ENCODE results near the gene UACA. TPM values are rescaled to one million over a fixed set of nuclear protein-coding genes. Genes with fewer than 3 reads are reported as not detected.

UACA gene
- total and polyA plus RNA-seq, 2 experiments from 2014 or later, result 21.5 to 35.8 TPM

DNA sequence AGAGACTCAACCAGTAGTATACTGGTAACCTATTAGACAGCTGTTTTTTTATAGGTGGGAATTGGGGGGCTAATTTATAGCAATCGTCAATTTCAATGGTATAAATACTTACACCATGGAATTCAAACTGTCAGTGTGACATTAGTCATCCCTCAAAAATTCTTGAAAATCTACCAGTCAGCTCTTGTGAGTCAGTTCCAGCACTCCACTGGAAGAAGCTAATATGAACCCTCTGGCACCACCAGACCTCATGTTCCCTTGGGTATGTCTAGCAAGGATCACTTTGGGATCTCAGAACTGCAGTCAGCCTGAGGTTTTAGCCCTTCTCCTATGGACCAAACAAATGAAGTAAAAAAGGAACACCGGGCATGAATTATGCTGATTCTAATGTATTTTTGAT, 11.8 kb upstream of the UACA start:
- Histone ChIP-seq H3K27me3 (ENCODE audit: insufficient read depth) (no peaks in the 10 kb centered on the region), H4K20me1 (replicated peaks; ENCODE audit: insufficient read depth) (no peaks in the 10 kb centered on the region), H3K4me1 (ENCODE audit: insufficient read depth) (no peaks in the 10 kb centered on the region), H3K79me2 (replicated peaks; ENCODE audit: insufficient read depth) (no peaks in the 10 kb centered on the region), H3K27ac (ENCODE audit: low read depth) (no peak overlapping the region), H3K36me3 (ENCODE audit: insufficient read depth) (no peaks in the 10 kb centered on the region), H3F3A (replicated peaks; ENCODE audit: low read depth) (no peaks in the 10 kb centered on the region), H3K4me2 (no peak overlapping the region), H3K9me2 (ENCODE audit: insufficient read depth) (no peaks in the 10 kb centered on the region), H2AFZ (no peak overlapping the region), H3K4me3 (no peak overlapping the region)
- Mint-ChIP-seq H3K4me3 (no peak overlapping the region), H3K27me3 (ENCODE audit: insufficient read depth, low read depth, poor library complexity) (peaks cover 1% of the 10 kb centered on the region), H3K9me3 (no peaks in the 10 kb centered on the region), H3K36me3 (ENCODE audit: low read depth) (no peaks in the 10 kb centered on the region), H3K4me1 (no peaks in the 10 kb centered on the region), H3K27ac (no peak overlapping the region)
- TF ChIP-seq EZH2phosphoT487 (IDR thresholded peaks at IDR 0.05; ENCODE audit: unreplicated experiment) (no peak), JUNB (IDR thresholded peaks at IDR 0.05; ENCODE audit: unreplicated experiment) (no peak), EZH2 (IDR thresholded peaks at IDR 0.05; ENCODE audit: low read depth, unreplicated experiment) (no peak), ZNF331 (CRISPR knock-in tag; IDR thresholded peaks at IDR 0.05; ENCODE audit: low read depth) (no peak), CREB1 (CRISPR knock-in tag; IDR thresholded peaks at IDR 0.05; ENCODE audit: low read depth) (no peak), REST (IDR thresholded peaks at IDR 0.05; ENCODE audit: unreplicated experiment) (no peak), ZNF114 (CRISPR knock-in tag; IDR thresholded peaks at IDR 0.05) (no peak), NANOG (IDR thresholded peaks at IDR 0.05; ENCODE audit: borderline replicate concordance) (no peak), POLR2AphosphoS5 (IDR thresholded peaks at IDR 0.05; ENCODE audit: low read depth) (no peak), STAT1 (IDR thresholded peaks at IDR 0.05; ENCODE audit: unreplicated experiment) (no peak)
- TF ChIP-seq, protein P1, sequence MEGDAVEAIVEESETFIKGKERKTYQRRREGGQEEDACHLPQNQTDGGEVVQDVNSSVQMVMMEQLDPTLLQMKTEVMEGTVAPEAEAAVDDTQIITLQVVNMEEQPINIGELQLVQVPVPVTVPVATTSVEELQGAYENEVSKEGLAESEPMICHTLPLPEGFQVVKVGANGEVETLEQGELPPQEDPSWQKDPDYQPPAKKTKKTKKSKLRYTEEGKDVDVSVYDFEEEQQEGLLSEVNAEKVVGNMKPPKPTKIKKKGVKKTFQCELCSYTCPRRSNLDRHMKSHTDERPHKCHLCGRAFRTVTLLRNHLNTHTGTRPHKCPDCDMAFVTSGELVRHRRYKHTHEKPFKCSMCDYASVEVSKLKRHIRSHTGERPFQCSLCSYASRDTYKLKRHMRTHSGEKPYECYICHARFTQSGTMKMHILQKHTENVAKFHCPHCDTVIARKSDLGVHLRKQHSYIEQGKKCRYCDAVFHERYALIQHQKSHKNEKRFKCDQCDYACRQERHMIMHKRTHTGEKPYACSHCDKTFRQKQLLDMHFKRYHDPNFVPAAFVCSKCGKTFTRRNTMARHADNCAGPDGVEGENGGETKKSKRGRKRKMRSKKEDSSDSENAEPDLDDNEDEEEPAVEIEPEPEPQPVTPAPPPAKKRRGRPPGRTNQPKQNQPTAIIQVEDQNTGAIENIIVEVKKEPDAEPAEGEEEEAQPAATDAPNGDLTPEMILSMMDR (conservative IDR thresholded peaks at IDR 0.05; ENCODE audit: low read depth in 2 of 2), result no peak
- TF ChIP-seq, protein P2, sequence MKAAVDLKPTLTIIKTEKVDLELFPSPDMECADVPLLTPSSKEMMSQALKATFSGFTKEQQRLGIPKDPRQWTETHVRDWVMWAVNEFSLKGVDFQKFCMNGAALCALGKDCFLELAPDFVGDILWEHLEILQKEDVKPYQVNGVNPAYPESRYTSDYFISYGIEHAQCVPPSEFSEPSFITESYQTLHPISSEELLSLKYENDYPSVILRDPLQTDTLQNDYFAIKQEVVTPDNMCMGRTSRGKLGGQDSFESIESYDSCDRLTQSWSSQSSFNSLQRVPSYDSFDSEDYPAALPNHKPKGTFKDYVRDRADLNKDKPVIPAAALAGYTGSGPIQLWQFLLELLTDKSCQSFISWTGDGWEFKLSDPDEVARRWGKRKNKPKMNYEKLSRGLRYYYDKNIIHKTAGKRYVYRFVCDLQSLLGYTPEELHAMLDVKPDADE (IDR thresholded peaks at IDR 0.05), result no peak
- TF ChIP-seq, protein P3, sequence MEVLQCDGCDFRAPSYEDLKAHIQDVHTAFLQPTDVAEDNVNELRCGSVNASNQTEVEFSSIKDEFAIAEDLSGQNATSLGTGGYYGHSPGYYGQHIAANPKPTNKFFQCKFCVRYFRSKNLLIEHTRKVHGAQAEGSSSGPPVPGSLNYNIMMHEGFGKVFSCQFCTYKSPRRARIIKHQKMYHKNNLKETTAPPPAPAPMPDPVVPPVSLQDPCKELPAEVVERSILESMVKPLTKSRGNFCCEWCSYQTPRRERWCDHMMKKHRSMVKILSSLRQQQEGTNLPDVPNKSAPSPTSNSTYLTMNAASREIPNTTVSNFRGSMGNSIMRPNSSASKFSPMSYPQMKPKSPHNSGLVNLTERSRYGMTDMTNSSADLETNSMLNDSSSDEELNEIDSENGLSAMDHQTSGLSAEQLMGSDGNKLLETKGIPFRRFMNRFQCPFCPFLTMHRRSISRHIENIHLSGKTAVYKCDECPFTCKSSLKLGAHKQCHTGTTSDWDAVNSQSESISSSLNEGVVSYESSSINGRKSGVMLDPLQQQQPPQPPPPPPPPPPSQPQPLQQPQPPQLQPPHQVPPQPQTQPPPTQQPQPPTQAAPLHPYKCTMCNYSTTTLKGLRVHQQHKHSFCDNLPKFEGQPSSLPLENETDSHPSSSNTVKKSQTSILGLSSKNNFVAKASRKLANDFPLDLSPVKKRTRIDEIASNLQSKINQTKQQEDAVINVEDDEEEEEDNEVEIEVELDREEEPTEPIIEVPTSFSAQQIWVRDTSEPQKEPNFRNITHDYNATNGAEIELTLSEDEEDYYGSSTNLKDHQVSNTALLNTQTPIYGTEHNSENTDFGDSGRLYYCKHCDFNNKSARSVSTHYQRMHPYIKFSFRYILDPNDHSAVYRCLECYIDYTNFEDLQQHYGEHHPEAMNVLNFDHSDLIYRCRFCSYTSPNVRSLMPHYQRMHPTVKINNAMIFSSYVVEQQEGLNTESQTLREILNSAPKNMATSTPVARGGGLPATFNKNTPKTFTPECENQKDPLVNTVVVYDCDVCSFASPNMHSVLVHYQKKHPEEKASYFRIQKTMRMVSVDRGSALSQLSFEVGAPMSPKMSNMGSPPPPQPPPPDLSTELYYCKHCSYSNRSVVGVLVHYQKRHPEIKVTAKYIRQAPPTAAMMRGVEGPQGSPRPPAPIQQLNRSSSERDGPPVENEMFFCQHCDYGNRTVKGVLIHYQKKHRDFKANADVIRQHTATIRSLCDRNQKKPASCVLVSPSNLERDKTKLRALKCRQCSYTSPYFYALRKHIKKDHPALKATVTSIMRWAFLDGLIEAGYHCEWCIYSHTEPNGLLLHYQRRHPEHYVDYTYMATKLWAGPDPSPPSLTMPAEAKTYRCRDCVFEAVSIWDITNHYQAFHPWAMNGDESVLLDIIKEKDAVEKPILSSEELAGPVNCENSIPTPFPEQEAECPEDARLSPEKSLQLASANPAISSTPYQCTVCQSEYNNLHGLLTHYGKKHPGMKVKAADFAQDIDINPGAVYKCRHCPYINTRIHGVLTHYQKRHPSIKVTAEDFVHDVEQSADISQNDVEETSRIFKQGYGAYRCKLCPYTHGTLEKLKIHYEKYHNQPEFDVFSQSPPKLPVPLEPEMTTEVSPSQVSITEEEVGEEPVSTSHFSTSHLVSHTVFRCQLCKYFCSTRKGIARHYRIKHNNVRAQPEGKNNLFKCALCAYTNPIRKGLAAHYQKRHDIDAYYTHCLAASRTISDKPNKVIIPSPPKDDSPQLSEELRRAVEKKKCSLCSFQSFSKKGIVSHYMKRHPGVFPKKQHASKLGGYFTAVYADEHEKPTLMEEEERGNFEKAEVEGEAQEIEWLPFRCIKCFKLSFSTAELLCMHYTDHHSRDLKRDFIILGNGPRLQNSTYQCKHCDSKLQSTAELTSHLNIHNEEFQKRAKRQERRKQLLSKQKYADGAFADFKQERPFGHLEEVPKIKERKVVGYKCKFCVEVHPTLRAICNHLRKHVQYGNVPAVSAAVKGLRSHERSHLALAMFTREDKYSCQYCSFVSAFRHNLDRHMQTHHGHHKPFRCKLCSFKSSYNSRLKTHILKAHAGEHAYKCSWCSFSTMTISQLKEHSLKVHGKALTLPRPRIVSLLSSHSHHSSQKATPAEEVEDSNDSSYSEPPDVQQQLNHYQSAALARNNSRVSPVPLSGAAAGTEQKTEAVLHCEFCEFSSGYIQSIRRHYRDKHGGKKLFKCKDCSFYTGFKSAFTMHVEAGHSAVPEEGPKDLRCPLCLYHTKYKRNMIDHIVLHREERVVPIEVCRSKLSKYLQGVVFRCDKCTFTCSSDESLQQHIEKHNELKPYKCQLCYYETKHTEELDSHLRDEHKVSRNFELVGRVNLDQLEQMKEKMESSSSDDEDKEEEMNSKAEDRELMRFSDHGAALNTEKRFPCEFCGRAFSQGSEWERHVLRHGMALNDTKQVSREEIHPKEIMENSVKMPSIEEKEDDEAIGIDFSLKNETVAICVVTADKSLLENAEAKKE (CRISPR knock-in tag; IDR thresholded peaks at IDR 0.05), result no peak
- ATAC-seq (no peak), DNase-seq (ENCODE audit: low spot score) (no peak)

Data from GM23338 (cell line).